ENCODE results near the gene VWA3B. TPM values are rescaled to one million over a fixed set of nuclear protein-coding genes. Genes with fewer than 3 reads are reported as not detected.

Gene VWA3B
- total RNA-seq, 1 donor from 2014 or later, result not detected

DNA sequence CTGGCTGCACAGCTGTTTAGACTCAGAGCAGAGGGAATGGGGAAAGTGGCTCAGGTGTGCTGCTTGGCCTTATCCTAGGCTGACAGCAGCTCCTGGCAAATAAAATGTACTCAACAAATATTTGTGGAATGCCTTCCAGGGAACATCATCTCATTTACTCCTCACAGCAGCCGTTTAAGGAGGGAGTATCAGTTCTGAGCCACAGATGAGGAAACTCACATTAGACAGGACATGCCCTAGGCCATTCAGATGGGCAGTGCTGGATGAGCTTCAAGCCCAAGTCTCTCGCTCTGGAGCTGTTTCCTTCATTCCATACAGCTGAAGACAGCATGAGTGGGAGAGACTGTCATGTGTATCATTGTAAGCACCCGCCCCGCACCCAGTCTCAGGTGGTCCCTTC, 129.6 kb downstream of the VWA3B start:
- H3K4me3 Mint-ChIP-seq, result no peak overlapping the region
- H3K27me3 Mint-ChIP-seq (ENCODE audit: low read depth), result no peaks in the 10 kb centered on the region
- peak overlapping the region; percentile 52 for H3K27ac Mint-ChIP-seq (ENCODE audit: unreplicated experiment)

DNA sequence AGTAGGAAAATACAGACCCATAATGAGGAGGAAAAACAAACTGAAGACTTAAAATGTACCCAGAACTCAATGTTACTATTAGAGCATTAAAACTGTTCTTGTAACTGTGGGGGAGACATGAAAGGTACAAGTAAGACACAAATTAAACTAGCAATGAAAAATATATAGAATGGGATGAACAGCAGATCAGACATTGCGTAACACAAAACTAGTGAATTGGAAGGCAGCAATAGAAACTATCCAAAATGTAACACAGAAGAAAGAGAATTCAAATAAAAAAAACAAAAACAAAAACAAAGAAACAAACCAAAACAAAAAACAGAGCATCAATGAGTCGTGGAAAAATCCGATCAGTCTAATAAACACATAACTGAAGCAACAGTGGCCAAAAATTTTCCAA, 132.2 kb downstream of the VWA3B start:
- Mint-ChIP-seq H3K27ac (ENCODE audit: unreplicated experiment) (no peak overlapping the region), H3K36me3 (ENCODE audit: low read depth) (peaks cover 9% of the 10 kb centered on the region), H3K27me3 (ENCODE audit: low read depth) (peaks cover 2% of the 10 kb centered on the region), H3K4me3 (no peak overlapping the region), H3K4me1 (no peaks in the 10 kb centered on the region), H3K9me3 (peaks cover 12% of the 10 kb centered on the region)
- DNase-seq (ENCODE audit: low read depth, low spot score), result no peak
- TF ChIP-seq, protein P1, sequence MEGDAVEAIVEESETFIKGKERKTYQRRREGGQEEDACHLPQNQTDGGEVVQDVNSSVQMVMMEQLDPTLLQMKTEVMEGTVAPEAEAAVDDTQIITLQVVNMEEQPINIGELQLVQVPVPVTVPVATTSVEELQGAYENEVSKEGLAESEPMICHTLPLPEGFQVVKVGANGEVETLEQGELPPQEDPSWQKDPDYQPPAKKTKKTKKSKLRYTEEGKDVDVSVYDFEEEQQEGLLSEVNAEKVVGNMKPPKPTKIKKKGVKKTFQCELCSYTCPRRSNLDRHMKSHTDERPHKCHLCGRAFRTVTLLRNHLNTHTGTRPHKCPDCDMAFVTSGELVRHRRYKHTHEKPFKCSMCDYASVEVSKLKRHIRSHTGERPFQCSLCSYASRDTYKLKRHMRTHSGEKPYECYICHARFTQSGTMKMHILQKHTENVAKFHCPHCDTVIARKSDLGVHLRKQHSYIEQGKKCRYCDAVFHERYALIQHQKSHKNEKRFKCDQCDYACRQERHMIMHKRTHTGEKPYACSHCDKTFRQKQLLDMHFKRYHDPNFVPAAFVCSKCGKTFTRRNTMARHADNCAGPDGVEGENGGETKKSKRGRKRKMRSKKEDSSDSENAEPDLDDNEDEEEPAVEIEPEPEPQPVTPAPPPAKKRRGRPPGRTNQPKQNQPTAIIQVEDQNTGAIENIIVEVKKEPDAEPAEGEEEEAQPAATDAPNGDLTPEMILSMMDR (conservative IDR thresholded peaks at IDR 0.05), result no peak

More for the DNA sequence above, 129.6 kb downstream of the VWA3B start:
- Mint-ChIP-seq H3K9me3 (peaks cover 14% of the 10 kb centered on the region), H3K4me1 (peaks cover 13% of the 10 kb centered on the region), H3K36me3 (ENCODE audit: low read depth) (peaks cover 6% of the 10 kb centered on the region)
- DNase-seq (ENCODE audit: low read depth, low spot score), result no peak
- TF ChIP-seq, protein P1 (conservative IDR thresholded peaks at IDR 0.05), result no peak

DNA sequence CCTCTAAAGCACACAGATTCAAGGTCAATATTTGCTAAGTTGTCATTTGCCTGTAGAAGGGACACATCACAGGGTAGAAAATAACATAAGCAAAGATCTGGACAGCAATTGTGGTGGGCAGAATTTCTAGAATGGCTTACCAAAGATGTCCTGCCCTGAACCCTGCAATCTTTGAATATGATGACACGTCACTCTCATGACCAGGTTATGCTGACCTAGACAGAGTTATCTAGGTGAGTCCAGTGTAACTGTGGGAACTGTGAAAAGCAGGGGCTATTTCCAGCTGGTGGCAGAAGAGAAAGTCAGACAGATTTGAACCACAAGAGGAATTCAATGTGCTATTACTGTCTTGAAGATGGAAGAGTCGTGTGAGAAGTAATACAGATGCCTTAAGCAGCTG, 147.0 kb downstream of the VWA3B start:
- Mint-ChIP-seq H3K4me3 (no peak overlapping the region), H3K9me3 (no peaks in the 10 kb centered on the region), H3K4me1 (peaks cover 11% of the 10 kb centered on the region), H3K36me3 (ENCODE audit: low read depth) (no peaks in the 10 kb centered on the region), H3K27ac (ENCODE audit: unreplicated experiment) (no peak overlapping the region), H3K27me3 (ENCODE audit: low read depth) (no peaks in the 10 kb centered on the region)
- TF ChIP-seq, protein P1 (conservative IDR thresholded peaks at IDR 0.05), result no peak
- no peak for DNase-seq (ENCODE audit: low read depth, low spot score)

DNA sequence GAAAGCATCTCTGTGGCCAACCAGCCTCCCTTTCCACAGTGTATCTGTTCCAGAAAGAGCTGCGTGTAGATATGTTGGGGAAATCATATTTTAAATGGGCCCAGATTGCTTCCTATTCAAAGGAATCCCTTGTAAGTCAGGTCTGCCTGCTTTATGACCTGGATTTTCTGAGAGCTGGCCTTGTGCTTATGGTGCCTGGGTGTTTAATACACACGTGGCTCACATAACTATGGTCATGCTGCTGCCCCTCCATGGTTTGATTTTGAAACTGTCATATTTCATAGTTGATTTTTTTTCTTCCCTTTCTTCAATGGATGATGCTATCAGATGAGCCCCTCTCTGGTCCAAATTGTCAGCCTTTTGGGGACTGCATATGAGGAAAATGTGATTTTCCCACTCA, 147.8 kb downstream of the VWA3B start:
- no peaks in the 10 kb centered on the region for H3K9me3 Mint-ChIP-seq
- no peaks in the 10 kb centered on the region for H3K27me3 Mint-ChIP-seq (ENCODE audit: low read depth)
- H3K4me3 Mint-ChIP-seq, result no peak overlapping the region
- H3K4me1 Mint-ChIP-seq, result peaks cover 11% of the 10 kb centered on the region
- no peak for DNase-seq (ENCODE audit: low read depth, low spot score)
- no peak overlapping the region for H3K27ac Mint-ChIP-seq (ENCODE audit: unreplicated experiment)
- TF ChIP-seq, protein P1 (conservative IDR thresholded peaks at IDR 0.05), result no peak
- no peaks in the 10 kb centered on the region for H3K36me3 Mint-ChIP-seq (ENCODE audit: low read depth)

DNA sequence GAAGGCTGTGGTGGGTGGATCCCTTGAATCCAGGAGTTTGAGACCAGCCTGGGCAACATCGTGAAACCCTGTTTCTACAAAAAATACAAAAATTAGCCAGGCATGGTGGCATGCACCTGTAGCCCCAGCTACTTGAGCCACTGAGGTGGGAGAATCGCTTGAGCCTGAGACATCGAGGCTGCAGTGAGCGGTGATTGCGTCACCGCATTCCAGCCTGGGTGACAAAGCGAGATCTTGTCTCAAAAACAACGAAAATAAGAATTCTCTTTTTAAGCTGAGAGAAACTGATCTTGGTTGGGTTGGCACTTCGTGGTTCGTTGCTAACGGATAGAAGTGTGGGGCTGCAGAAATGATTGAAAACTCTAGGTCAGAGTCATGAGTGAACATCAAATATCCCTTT, 150.0 kb downstream of the VWA3B start:
- Mint-ChIP-seq H3K36me3 (ENCODE audit: low read depth) (no peaks in the 10 kb centered on the region), H3K27ac (ENCODE audit: unreplicated experiment) (no peak overlapping the region), H3K27me3 (ENCODE audit: low read depth) (no peaks in the 10 kb centered on the region), H3K4me1 (peaks cover 23% of the 10 kb centered on the region), H3K9me3 (no peaks in the 10 kb centered on the region), H3K4me3 (no peak overlapping the region)
- DNase-seq (ENCODE audit: low read depth, low spot score), result no peak
- TF ChIP-seq, protein P1 (conservative IDR thresholded peaks at IDR 0.05), result no peak

All from neural crest cell (in vitro differentiated cells).